ENCODE results near the gene OSBPL3.

The OSBPL3 gene

DNA sequence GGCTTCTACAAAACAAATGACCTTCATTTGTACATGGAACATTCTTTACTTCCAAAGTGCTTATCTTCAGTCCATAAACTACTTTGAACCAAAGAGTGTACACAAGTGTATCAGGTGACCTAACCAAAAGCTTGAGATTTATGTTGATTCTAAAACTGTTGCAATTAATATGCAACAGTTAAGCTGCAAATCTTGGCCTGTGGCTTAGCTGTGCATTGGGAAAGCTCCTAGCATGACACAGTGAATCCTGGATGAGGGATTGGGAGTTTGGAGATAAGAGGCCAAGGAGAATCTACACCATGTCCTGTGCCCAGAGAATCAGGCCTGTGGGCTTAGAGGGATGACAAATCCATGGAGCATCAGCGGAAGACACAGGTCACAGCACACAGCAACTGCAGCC, 117.5 kb downstream of the OSBPL3 start:
- Histone ChIP-seq H3K9me3 (ENCODE audit: control insufficient read depth, low read length) (no peaks in the 10 kb centered on the region), H3K9ac (ENCODE audit: low read length) (no peak overlapping the region), H3K4me3 (ENCODE audit: low read length) (no peak overlapping the region), H3K4me1 (ENCODE audit: control insufficient read depth, insufficient read depth, low read length) (no peaks in the 10 kb centered on the region), H3K27me3 (ENCODE audit: control insufficient read depth, insufficient read depth, low read length) (no peaks in the 10 kb centered on the region), H3K36me3 (ENCODE audit: control insufficient read depth, insufficient read depth, low read length) (no peaks in the 10 kb centered on the region)

DNA sequence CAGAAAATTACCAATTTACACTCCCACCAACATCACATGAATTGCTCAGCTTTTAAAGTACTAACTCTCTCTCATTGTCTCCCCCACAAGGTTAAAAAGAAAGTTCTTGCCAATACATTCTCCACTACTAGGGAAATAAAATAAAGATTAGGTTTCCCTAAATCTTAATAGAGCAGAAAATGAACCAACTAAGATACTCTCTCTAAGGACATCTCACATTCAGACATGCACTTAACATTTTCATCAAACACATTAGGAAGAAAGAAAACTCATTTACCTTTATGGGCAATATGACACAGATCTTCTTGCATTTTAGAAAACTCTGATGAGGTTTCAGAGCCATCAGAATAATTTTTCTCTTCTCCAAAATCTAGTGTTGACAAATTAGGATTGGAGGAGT, 118.6 kb downstream of the OSBPL3 start:
- H3K9ac ChIP-seq (ENCODE audit: low read length) = no peak overlapping the region
- H3K27me3 ChIP-seq (ENCODE audit: control insufficient read depth, insufficient read depth, low read length) = no peaks in the 10 kb centered on the region
- H3K4me3 ChIP-seq (ENCODE audit: low read length) = no peak overlapping the region
- H3K9me3 ChIP-seq (ENCODE audit: control insufficient read depth, low read length) = no peaks in the 10 kb centered on the region
- H3K36me3 ChIP-seq (ENCODE audit: control insufficient read depth, insufficient read depth, low read length) = no peaks in the 10 kb centered on the region
- H3K4me1 ChIP-seq (ENCODE audit: control insufficient read depth, insufficient read depth, low read length) = no peaks in the 10 kb centered on the region

DNA sequence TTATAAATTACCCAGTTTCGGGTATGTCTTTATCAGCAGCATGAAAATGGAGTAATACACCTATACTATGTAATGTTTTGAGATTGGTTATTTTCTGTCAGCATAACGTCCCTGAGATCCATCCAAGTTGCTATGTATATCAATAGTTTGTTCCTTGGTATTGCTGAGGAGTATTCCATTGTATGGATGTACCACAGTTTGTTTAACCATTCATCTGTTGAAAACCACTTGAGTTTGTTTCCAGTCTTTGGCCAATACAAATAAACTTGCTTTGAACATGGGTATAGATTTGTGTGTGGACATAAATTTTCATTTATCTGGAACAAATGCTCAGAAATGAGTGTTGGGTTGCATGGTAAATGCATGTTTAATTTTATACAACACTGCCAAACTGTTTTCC, 119.4 kb downstream of the OSBPL3 start:
- Histone ChIP-seq H3K4me3 (ENCODE audit: low read length) (no peak overlapping the region), H3K36me3 (ENCODE audit: control insufficient read depth, insufficient read depth, low read length) (no peaks in the 10 kb centered on the region), H3K9me3 (ENCODE audit: control insufficient read depth, low read length) (no peaks in the 10 kb centered on the region), H3K4me1 (ENCODE audit: control insufficient read depth, insufficient read depth, low read length) (no peaks in the 10 kb centered on the region), H3K9ac (ENCODE audit: low read length) (no peak overlapping the region), H3K27me3 (ENCODE audit: control insufficient read depth, insufficient read depth, low read length) (no peaks in the 10 kb centered on the region)

DNA sequence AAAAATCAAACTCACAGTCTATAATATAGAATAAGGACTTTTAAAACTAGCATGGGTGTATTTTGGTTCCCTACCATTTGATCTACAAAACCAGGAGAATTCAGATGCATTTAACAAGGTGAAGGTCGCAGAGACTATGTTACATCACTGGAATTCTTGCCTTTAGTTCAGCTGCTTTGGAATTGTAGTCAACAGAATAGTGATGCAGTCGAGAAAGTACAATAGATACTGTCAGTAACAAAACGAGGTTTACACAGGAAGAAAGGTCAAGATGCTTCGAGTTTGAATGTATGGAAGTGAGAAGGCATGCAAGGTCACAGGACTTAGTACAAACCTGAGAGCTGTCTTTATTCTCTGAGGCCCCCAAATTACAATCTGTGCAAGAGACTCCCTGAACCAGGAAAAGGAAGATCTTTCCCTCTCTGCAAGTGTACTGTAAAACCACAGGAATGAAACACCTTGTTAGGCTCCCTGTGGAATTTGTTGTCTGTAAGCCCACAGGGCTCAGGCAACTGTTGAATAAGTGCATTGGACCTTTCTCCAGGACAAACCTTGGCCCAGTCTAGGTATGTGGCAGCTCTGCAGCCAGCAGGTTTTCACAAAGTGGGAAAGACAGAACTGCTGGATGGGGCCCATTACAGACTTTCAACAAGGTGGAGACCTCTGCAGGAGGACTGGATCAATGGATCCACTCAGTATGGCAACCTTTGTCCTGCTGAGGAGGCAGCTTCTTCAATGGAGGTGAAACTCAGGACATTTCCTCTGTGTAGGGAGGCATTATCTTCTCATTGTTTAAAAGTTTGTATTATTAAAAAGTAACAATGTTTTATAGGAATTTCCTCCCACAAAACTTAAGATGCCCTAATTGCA, 121.6 kb downstream of the OSBPL3 start:
- Histone ChIP-seq H3K9me3 (ENCODE audit: control insufficient read depth, low read length) (no peaks in the 10 kb centered on the region), H3K9ac (ENCODE audit: low read length) (no peak overlapping the region), H3K4me3 (ENCODE audit: low read length) (no peak overlapping the region), H3K4me1 (ENCODE audit: control insufficient read depth, insufficient read depth, low read length) (no peaks in the 10 kb centered on the region), H3K36me3 (ENCODE audit: control insufficient read depth, insufficient read depth, low read length) (no peaks in the 10 kb centered on the region), H3K27me3 (ENCODE audit: control insufficient read depth, insufficient read depth, low read length) (no peaks in the 10 kb centered on the region)

DNA sequence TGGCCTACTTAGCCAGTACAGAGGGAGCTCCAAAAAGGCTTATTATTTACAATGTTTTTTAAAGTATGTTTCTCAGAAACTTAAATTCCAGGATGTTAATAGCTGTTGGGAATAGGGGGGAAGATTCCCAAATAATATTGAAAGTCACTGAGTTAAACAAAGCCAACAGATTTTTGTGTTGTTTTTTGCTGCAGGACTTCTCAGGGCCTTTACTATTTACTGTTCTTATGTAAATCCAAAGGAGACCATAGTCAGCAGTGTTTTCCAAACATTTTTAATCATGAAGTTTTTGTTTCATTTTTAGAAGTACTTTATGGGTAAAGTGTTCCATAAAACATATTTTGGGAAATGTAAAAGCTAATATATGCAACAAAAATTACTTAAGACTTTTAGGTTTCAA, 122.4 kb downstream of the OSBPL3 start:
- no peaks in the 10 kb centered on the region for H3K27me3 ChIP-seq (ENCODE audit: control insufficient read depth, insufficient read depth, low read length)
- H3K36me3 ChIP-seq (ENCODE audit: control insufficient read depth, insufficient read depth, low read length) = no peaks in the 10 kb centered on the region
- no peaks in the 10 kb centered on the region for H3K9me3 ChIP-seq (ENCODE audit: control insufficient read depth, low read length)
- no peak overlapping the region for H3K9ac ChIP-seq (ENCODE audit: low read length)
- H3K4me1 ChIP-seq (ENCODE audit: control insufficient read depth, insufficient read depth, low read length) = no peaks in the 10 kb centered on the region
- no peak overlapping the region for H3K4me3 ChIP-seq (ENCODE audit: low read length)

DNA sequence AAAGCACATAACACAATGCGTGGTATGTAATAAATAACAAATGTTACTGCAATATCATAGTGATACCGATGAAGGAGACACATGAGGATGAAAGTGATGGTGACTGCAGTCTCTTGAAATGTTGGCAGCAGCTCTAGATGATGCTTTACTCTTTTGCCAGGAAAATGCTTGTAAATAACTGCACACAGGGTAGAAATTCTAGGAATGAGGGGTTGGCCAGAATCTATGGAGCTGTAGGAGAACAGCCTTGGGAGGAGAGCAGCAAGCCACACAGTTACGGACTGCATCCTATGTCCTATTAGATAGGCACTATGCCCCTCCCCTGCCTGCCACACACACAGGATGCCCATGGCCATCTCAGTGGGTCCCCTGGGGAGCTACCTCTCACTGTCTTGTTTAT, 125.1 kb downstream of the OSBPL3 start:
- no peaks in the 10 kb centered on the region for H3K27me3 ChIP-seq (ENCODE audit: control insufficient read depth, insufficient read depth, low read length)

DNA sequence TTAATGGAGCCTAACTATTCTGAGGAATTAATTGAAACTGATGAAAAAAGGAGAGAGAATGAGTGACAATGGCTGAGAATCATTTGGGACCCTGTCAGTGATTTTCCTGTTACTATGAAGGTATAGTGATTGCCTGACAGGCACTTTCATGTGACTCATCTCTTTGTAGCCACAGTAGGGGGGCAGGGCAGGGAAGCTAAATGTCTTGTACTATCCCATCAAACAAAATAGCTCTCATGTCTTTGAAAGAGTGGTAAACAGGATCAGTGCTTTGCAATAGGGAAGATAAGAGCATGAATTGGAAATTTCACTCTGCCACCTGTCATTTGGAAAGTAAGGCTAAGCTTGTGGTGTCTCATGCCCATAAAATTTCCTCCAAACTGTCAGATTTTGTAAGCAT, 128.2 kb downstream of the OSBPL3 start:
- Histone ChIP-seq H3K9me3 (ENCODE audit: control insufficient read depth, low read length) (no peaks in the 10 kb centered on the region), H3K36me3 (ENCODE audit: control insufficient read depth, insufficient read depth, low read length) (no peaks in the 10 kb centered on the region), H3K27me3 (ENCODE audit: control insufficient read depth, insufficient read depth, low read length) (no peaks in the 10 kb centered on the region), H3K4me1 (ENCODE audit: control insufficient read depth, insufficient read depth, low read length) (no peaks in the 10 kb centered on the region), H3K4me3 (ENCODE audit: low read length) (no peak overlapping the region), H3K9ac (ENCODE audit: low read length) (no peak overlapping the region)

More for the DNA sequence above, 125.1 kb downstream of the OSBPL3 start:
- Histone ChIP-seq H3K36me3 (ENCODE audit: control insufficient read depth, insufficient read depth, low read length) (no peaks in the 10 kb centered on the region), H3K4me1 (ENCODE audit: control insufficient read depth, insufficient read depth, low read length) (no peaks in the 10 kb centered on the region), H3K4me3 (ENCODE audit: low read length) (no peak overlapping the region), H3K9me3 (ENCODE audit: control insufficient read depth, low read length) (no peaks in the 10 kb centered on the region), H3K9ac (ENCODE audit: low read length) (no peak overlapping the region)

DNA sequence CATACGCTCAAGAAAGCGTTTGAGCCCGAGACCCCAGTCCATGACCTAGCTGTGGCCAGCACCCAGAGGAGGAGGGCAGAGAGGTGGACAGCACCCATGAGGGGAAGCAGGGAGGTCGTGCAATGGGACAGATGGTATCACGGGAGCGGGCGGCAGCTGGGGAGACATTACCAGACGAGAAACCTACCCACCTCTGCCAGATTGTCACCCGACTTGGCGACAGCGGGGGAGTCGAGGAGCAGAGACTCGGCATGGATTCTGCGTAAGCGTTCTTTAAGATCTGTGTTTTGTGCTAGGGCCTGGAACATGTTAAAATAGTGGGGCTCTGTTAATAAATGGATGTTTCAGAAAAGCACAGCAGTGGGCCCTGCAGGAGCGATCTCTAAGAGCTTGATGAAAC, 131.1 kb downstream of the OSBPL3 start:
- H3K36me3 ChIP-seq (ENCODE audit: control insufficient read depth, insufficient read depth, low read length) = no peaks in the 10 kb centered on the region
- no peaks in the 10 kb centered on the region for H3K9me3 ChIP-seq (ENCODE audit: control insufficient read depth, low read length)
- H3K27me3 ChIP-seq (ENCODE audit: control insufficient read depth, insufficient read depth, low read length) = no peaks in the 10 kb centered on the region
- no peaks in the 10 kb centered on the region for H3K4me1 ChIP-seq (ENCODE audit: control insufficient read depth, insufficient read depth, low read length)
- H3K9ac ChIP-seq (ENCODE audit: low read length) = no peak overlapping the region
- H3K4me3 ChIP-seq (ENCODE audit: low read length) = no peak overlapping the region

DNA sequence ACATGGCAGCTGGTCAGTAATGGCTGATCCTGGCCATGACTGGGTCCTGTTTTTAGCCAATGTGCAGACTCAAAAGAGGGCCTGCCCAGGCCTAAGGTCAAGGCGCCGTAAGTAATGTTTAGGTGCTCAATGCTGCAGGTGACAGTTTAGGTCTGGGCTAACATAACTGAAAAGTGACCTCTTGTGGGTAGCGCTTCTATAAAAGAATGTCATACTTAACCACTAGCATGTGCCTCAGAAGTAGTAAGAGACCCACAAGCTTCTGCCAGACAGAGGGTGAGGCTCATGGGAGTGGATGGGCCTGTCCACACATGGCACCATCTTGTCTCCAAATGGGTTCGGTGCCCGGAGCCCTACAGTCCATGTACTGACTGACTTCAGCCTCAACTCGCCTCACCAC, 132.2 kb downstream of the OSBPL3 start:
- Histone ChIP-seq H3K4me1 (ENCODE audit: control insufficient read depth, insufficient read depth, low read length) (no peaks in the 10 kb centered on the region), H3K9me3 (ENCODE audit: control insufficient read depth, low read length) (no peaks in the 10 kb centered on the region), H3K27me3 (ENCODE audit: control insufficient read depth, insufficient read depth, low read length) (no peaks in the 10 kb centered on the region), H3K4me3 (ENCODE audit: low read length) (no peak overlapping the region), H3K9ac (ENCODE audit: low read length) (no peak overlapping the region), H3K36me3 (ENCODE audit: control insufficient read depth, insufficient read depth, low read length) (no peaks in the 10 kb centered on the region)

DNA sequence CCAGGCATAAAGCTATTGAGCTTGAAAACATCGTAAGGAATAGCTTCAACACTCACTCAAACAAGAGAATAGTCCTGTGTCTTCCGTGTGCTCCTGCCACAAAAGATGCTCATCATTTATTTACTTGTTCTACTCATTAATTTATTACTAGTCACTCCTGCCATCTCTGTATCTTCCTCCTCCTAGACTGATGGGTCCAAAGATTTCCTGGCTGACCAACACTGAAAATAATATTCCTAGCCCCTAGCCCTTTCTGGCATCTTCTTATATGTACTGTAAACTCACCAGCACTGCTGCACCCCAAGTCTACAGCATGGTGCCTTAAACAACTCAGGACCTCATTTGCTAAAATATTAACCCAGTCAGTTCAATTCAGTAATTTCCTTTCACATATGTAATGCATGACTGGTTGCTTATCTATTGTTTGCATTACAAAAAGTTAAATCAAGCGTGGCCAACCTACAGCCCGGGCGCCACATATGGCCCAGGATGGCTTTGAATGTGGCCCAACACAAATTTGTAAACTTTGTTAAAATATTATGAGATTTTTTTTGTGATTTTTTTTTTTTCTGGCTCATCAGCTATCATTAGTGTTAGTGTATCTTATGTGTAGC, 136.1 kb downstream of the OSBPL3 start:
- H3K27me3 ChIP-seq (ENCODE audit: control insufficient read depth, insufficient read depth, low read length) = no peaks in the 10 kb centered on the region

DNA sequence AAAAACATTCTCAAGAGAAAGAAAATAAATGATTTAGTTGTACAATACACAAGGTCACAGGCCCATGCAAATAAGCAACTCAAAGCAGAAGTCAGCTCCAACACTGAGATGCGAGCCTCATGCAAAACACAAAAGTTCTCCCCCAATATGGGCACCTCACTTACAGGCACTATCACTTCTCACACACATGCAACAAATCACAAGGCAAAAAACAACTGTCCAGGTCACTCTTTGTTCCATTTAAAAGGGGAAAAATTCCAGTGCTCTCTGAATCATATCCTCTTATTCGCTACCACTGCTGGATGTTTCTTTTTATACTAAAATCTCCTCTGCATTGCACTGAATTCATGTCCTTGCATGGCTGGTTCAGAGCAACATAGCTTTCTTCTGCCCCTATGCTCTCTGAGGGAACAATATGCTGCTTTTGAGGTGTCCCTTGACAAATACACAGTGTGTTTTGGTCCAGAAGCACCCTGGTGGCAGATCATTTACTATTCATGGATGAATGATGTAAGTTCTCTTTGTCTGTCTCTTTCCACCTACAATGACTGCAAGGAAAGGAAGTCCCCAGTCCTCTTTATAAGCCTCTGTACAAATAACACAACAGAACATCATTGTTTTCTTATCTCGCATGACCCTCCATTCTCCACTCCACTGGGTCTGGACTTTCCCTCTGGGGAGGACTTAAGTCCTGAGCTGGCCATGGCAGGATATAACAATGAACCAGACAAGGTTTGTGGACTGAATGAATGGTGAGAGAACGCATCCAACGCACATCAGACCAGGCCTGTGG, 137.3 kb downstream of the OSBPL3 start:
- H3K4me3 ChIP-seq (ENCODE audit: low read length) = no peak overlapping the region
- no peaks in the 10 kb centered on the region for H3K4me1 ChIP-seq (ENCODE audit: control insufficient read depth, insufficient read depth, low read length)
- no peak overlapping the region for H3K9ac ChIP-seq (ENCODE audit: low read length)
- no peaks in the 10 kb centered on the region for H3K9me3 ChIP-seq (ENCODE audit: control insufficient read depth, low read length)
- no peaks in the 10 kb centered on the region for H3K36me3 ChIP-seq (ENCODE audit: control insufficient read depth, insufficient read depth, low read length)
- H3K27me3 ChIP-seq (ENCODE audit: control insufficient read depth, insufficient read depth, low read length) = no peaks in the 10 kb centered on the region

More for the DNA sequence above, 136.1 kb downstream of the OSBPL3 start:
- Histone ChIP-seq H3K9ac (ENCODE audit: low read length) (no peak overlapping the region), H3K4me1 (ENCODE audit: control insufficient read depth, insufficient read depth, low read length) (no peaks in the 10 kb centered on the region), H3K4me3 (ENCODE audit: low read length) (no peak overlapping the region), H3K36me3 (ENCODE audit: control insufficient read depth, insufficient read depth, low read length) (no peaks in the 10 kb centered on the region), H3K9me3 (ENCODE audit: control insufficient read depth, low read length) (no peaks in the 10 kb centered on the region)

DNA sequence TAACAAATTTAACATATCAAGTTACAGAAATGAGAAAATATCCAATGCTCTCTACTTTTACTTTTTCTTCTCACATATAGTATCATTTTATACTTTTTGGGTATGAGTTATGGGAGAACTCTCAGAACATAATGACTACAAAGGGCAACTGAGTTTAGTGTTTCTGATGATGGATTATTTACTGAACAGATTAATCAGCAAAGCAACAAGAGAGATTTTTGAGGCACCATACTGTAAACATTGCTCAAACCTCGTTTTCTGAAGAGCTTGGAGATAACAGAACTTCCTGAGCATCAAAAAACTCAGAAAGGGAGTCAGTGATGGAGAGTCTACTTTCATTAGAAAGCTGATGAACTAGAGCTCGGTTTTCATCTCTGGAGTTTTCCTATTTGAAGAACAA, 137.9 kb downstream of the OSBPL3 start:
- no peak overlapping the region for H3K4me3 ChIP-seq (ENCODE audit: low read length)
- H3K36me3 ChIP-seq (ENCODE audit: control insufficient read depth, insufficient read depth, low read length) = no peaks in the 10 kb centered on the region
- no peaks in the 10 kb centered on the region for H3K27me3 ChIP-seq (ENCODE audit: control insufficient read depth, insufficient read depth, low read length)
- H3K9me3 ChIP-seq (ENCODE audit: control insufficient read depth, low read length) = no peaks in the 10 kb centered on the region
- H3K4me1 ChIP-seq (ENCODE audit: control insufficient read depth, insufficient read depth, low read length) = no peaks in the 10 kb centered on the region
- no peak overlapping the region for H3K9ac ChIP-seq (ENCODE audit: low read length)

Measured in mucosa of stomach (tissue), 1 donor.